HUDEP-2 (cell line): Measurements from ENCODE around the gene RPLP2.

Experiments used
- DNase-seq, 76 experiments: peaks; one replicate each; lab custom pipeline; 2025; ENCODE audit not compliant: unreplicated experiment in 76 of 76; lab: John Stamatoyannopoulos, UW

The RPLP2 gene

DNA sequence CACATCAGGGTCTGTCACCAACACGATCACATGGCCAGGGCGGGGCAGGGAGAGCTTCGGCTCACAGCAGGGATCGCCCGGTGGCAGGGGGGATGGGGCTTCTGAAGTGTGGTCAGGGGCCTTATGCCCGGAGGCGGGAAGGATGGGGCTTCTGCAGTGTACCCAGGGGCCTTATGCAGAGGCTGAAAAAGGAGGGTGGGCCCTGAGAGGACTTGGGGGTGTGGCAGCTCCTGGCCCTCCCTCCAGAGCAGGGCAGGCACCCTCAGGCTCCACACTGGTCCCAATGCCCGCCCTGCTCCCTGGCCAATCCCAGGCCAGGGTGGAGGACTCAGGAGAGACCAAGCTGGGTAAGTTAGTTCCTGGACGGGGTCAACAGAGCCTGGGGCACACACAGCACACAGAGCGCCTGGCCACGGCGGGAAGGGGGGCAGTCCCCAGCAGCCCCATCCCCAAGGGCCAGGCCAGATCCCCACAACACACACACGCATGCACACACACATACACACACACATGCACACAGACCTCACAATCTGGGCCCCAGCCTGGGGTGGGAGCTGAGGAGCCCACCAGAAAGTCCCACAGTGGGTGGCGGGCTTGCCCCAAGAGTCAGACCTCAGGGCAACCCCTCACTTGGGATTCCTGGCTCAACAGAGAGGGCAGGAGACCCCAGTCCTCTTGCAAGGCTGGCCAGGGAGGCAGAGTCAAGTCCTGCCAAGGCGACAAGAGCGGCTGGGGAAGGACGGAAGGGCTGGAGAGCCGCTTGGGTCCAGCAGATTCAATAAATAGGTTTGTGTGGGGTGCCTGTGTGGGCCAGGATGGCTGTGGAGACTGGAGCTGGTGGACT is 18.8 kb upstream of the RPLP2 start:
- peak in 1 of 76 experiments; percentile 22 for DNase-seq

DNA sequence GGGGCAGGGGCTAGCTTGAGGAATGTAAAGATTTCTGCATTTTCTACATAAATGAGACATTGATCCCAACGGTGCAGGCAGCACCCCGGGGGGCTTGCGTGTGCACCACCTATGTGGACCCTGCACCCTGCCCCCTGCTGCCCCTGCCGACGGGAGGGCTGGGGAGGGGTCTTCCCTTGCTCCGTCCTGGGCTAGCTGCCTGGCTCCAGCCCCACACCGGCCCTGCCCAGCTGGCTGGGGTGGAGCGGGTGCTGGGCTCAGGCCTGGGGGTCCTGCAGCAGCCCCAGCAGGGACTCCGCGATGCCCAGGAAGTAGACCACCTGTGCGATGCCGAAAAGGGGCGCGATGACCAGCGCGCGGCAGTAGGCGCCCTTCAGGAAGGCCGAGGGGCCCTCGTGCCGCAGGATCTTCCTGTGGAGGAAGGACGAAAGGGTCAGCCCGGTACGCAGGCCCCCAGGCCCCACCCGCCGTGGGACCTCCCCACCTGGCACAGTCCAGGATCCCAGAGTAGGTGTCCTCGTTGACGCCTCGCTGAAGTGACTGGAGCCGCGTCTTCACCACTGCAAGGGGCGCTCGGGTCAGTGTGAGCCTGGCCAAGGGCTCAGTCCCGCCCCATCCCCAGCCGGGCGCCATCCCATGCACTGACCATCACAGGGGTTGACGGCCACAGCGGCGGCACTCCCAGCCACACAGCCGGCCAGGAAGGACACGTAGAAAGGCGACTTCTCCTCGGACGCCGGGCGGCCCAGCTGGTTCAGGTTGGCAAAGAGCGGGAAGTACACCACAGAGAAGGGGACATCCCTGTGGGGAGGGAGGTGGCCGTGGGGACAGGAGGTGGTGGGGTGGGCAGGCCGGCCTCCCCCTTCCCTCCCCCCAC is 17.9 kb upstream of the RPLP2 start:
- no peak for DNase-seq

DNA sequence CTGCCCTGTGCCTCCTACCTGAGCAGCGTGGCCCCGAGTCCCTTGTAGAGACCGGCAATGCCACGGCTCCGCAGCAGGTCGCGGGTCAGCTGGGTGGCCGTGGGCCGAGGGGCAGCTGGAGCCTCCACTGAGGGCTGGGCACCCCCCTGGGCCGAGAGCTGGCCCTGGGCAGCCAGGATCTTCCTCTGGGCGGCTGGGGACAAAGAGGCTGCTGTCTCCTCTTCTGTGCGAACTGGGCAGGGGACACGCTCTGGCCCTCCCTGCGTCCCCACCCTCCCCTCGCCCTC is 17.3 kb upstream of the RPLP2 start:
- no peak for DNase-seq

DNA sequence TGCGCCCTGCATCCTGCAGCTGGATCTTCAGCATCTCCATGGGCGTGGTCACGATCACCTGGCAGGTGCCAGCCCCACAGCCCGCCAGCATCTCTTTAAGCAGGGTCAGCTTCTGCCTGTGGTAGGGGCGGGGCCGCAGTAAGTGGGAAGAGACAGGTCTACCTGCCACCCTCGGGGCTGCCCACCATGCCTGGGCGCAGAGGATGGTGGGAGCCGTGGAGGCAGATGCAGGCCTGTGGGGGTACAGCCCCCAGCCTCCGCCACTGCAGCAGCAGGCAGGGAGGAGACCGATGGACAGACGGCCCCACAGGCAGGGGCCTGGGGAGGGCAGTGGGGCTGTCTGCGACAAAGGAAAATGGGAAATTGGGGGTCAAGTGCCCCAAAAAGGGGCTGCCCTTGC is 16.9 kb upstream of the RPLP2 start:
- DNase-seq: no peak

DNA sequence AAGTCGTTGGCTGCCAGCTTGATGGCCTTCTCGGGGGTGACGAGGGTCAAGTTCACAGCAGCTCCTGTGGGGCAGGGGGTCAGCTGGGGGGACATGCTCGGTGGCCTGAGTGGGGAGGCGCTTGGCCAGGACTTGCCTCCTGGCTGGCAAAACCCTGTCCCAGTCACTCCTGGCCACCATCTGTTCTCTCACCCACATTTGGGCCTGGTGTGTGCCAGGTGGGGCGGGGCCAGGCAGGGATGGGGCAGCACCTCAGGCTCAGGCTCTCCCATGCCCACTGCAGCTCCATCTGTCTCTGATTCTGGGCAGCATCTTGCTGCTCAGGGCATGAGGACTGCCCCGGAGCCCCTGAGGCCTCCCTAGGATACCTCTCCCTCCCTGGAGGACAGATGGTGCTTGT is 16.2 kb upstream of the RPLP2 start:
- no peak for DNase-seq

DNA sequence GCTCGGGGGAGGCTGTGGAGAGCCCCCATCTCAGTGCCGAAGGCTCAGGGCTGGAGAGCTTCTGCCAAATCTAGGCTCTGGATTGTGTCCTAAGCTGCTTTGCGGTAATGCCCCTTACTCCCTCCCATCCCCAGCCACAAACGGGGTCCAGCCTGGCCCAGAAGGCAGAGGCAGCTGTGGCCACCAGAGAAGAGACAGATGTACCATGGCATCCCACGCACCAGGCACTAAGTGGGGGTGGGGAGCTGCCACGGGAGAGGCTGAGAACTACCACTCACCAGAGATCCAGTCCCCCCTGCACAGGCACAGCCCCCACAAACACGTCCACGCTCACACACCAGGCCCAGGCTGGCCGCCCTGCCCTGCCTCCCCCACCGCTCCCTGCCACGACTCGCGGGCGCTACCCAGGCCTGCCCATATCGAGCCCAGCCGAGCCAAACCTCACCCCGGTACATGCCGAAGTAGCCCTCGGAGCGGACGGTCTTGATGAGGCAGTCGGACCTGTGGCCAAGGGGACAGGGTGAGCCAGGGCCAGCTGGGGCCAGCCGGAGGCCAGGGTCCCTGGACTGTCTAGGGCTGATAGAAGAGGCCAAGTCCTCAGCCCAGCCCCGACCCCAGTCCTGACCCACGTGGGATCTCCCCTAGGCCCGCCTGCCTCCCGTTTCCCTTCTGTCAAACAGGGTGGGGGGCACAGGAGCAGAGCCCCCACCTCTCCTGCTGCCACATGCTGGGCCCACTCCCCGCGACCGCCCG is 15.6 kb upstream of the RPLP2 start:
- DNase-seq: no peak

DNA sequence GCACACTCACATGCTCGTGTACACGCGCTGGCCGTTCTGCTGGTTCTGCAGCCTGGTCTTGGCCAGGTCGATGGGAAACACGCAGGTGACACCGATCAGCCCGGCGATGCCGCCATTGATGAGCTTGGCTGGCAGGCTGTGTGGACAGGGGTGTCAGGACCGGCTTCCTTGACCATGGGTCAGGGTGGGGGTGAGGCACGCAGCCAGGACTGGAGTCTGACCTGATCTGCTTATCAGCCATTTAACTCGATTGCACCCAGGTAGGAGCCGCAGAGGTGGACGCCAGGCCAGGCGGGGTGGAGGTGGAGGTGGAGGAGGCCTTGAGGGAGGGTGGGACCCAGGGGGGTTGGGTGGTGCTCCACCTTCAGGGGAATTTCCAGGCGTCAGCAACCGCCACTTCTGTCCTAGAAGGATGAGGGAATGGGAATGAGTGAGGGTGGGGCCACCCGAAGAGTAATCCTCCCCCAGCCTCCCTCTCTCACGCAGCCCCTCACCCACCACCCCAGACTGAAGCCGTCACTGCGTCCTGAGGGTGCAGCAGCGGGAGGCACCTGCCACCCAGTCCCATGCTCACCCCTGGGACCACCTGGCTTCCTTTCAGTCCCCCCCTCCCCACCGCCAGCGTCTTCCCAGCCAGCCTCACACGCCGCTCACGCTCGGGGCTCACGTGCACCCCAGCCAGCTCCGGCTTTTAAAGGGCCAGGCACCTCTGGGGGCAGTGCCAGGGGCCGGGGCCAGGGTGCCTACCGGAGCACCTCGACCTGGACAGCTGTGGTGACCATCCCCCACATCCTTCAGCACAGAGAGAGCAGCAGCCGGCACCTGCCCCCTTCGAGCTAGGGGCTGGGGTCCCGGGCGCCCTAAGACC is 14.8 kb upstream of the RPLP2 start:
- DNase-seq: no peak

DNA sequence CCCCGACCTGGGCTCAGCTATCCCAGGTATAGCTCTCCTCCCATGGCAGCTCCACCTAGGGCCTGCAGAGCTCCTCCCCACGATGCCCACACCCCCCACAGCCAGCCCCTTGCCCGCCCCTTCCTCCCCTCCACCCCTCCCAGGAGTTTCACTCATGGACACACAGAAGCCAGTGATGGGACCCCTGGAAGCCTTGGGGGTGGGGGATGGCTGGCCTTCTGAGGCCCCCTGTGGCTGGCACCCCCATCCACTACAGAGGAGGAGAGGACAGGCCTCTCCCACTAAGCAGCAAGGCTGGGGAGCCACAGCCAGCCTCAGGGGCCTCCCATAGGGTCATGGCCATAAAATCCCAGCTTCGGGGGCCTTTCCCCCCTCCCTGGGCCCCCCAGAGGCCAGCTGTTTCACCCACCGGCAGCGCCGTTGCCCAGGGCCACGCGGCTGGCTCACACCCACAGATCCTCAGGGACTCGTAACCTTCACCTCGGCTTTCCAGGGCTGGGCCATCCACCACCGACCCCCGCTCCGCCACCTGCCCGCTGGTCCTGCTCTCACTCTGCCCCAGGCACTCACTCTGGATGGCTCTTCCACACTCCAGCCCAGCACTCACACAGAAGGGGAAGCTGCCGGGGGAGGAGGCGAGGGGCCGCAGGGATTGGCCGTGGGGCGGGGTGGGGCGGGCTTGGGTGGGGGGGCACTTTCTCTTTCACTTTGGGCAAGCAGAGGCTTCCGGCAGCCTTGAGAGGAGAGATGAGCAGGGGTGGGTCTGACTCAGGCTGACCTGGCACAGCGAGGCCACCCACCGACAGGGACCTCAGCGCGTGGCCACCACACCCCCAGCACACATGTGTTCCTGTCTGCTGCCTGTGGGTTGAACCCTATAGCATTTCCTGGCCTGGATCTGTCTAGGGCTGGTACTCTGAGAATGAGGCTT is 13.9 kb upstream of the RPLP2 start:
- DNase-seq: peak in 61 of 76 experiments; percentile 6 to 82 (median 59)

DNA sequence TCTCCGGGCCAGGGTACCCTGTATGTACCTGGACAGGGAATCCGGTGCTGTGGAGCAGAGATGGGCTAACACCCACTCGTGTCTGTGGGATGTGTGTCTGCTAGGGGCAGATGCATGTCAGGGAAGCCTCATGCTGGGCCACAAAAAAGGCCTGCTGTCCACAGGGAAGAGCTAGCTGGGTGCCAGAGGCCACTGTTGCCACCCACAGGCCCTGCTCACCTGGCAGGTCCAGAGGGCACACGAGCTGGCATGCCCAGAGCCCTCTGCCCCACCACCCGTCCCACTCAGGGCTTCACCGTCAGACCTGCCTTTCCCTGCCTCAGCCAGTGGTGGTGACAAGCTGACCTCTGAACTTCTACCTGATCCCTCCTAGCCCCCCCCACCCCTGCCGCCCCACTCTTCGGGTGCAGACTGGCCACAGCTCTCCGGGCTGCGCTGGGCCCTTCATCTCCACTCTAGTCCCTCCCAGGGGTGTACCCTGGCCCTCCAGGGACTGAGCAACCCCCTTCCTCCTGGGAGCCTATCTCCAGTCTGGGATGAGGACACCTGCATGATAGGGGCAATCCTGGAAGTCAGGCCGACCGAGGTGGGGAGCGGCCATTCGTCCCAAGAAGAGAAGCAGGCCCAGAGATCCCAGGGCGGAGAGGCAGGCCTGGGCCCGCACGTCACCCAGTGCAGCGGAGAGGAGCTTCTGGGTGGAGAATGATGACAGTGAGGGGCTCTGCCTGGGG is 13.0 kb upstream of the RPLP2 start:
- no peak for DNase-seq

DNA sequence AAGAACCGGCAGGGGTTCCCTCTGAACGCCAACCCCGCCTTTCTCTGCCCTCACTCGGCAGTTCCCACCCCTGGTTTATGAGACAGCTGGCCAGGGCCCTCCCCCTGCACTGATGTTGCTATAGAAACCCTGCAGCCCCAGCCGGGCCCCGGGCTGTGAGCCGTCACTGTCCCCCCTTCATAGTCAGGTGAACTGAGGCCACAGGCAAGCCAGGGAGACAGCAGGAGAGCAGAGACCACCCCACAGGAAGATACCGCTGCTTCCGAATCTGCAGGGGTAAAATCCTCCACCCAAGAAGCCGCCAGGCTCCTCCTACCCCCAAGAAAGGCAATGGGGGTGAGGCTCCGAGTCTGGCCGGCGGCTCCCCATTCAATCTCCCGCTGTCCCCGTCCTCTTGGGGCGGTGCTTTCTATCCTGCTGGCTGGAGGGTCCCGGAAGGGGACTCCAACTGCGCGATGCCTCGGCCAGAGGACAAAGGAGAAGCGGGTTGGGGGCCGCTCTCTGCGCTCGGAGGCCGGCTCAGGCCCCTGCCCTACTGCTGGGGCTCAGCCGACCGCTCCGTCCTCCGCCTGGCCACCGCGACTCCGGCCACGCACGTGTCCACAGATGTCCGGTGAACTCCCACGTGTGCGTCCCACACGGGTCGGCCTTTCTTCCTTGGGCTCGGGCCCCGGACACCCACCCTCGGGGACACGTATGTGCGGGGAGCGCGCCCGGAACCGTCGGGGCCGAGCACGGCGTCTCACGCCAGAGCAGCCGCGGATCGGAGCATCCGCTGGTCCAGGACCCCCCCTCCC is 12.3 kb upstream of the RPLP2 start:
- peak in 57 of 76 experiments; percentile 6 to 76 (median 54) for DNase-seq

DNA sequence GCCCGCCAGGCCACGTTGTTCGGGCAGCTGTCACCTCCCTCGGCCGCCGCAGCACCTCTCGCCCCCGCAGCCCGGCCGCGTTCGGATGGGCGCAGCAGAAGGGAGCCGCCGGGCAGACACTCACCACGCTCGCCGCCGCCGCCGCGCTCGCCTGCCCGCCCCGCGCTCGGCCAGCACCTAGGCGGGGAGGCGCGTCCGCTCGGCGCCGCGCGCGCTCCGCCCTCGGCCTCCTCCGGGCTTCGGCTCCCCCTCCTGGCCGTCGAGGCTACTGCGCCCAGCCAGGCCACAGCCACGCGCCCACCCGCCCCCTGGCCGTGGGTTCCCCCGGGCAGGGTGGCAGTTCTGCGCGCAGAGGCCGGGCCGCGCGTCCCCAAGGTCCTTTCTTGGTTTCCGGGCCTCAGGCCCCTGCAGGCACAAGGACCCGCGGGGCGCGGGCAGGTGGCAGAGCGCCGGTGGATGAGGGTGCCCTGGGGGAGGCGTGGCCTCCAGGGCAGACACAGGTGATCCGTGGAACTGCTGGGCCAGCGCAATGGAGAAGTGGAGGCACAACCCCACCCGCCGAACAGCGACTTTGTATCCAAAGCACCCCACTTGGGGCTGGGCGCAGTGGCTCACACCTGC is 11.6 kb upstream of the RPLP2 start, which contains the start of gene SLC25A22:
SLC25A22 (minus strand) TSS at position 189 of the 621 bp plus-strand sequence. CDS start 3,275 bp downstream, outside the sequence.
- peak in 68 of 76 experiments; percentile 16 to 85 (median 60) for DNase-seq

DNA sequence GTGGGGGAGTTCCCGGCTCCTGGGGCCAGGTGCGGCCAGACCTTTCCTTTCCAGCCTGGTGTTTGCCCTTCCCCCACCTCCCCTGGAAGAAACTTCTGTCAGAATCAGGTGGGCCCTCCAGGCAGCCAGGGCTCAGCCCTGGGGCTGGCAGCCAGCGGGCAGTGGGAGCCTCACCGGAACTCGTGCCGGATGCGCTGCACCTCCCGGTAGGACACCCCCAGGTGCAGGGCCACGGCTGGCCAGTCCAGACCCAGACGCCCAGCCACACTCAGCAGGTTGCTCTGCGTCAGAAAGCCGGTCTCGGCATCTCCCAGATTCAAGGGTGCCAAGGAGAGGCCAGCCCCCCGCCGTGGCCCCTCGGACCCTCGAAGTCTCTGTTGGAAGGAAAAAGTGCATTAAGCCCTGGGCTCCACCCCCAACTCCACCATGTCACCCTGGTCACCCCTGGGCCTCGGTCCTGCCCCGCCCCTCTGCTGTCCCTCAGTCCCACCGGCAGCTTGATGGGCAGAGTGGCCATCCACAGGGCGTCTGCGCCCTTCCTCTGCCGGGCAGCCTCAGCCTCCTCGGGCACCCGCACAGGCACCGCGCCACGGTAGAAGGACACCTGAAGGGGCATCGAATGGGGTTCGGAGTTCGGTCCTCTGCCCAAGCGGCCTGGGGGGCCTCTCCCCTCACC is 10.0 kb upstream of the RPLP2 start:
- DNase-seq: no peak

DNA sequence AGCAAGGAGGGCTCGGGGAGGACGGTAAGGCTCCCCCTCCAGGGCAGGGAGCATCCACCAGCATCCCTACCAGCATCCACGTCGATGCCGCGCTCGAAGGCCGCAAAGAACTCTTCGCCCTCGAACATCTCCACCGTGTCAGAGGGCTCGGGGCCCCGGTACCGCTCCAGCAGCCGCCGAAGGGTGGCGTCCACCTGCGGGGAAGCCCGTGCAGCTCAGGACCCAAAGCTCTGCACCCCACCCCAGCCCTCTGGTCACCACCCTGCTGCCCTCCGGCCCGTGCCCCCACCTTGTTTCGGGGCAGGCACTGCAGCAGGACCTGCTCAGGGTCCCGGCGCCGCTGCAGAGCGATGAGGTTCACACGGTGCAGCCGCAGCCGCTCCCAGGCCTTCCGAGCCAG is 9.3 kb upstream of the RPLP2 start:
- DNase-seq: no peak

DNA sequence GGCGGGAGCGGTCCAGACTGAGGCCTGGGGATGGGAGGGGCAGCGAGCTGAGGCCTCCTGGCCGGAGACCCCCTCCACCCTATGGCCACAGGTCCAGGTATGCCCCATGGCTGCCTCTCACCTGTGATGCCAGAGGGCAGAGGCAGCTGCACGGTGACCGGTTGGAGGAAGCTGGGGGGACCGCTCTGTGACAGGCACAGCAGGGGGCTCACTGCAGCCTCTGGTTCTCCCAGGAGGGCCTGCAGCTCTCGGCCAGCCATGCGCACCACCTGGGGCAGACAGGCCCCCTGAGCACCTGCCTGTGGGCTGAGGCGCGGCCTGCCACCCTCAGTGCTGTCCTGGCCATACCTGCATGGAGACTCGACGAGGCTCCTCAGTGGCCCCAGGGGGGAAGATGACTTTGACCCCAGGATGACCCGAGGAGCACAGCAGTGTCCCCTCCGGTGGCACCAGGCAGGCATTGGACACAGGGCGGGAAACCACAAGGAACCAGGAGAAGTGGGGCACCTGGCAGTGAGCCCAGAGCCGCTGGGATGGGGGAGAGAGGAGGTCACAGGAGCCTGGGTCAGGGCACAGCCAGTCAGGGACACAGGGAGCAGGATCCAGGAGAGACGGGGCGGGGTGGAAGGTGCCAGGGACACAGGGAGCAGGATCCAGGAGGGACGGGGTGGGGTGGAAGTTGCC is 8.5 kb upstream of the RPLP2 start:
- DNase-seq: no peak

DNA sequence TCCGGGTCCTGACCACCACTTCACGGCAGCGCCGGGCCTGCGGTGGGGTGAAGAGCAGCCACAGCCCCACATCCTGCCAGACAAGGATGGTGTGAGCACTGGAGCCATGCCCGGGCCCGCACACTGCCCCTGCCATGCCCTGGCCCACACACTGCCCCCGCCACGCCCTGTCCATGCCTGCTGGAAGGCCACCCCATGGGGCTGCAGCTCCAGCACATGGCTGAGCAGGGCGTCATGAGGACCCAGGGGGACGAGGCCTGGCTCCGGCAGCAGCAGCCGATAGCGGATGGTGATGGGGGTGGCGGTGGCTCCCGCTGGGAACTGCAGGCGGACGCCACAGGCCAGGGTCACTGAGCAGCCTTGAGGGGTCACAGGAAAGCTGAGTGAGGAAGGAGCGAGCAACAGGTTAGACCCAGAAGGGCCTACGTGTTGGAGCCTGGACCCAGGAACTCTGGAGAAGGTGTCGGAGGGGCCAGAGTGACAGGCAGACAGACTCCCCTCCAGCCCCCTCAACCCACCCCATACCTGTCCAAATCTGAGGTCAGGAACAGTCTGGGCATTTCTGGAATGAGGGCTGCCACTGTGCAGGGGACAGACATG is 7.6 kb upstream of the RPLP2 start:
- DNase-seq: no peak
